HepG2 (cell line): Measurements from ENCODE around the gene GYS1. TPM values are rescaled to one million over a fixed set of nuclear protein-coding genes. Genes with fewer than 3 reads are reported as not detected.
A peak's percentile ranks its signal among the peaks of the same experiment; 100 is the strongest.

Experiments used
- CTCF ChIP-seq: sonication (generic); formaldehyde crosslinking; IDR thresholded peaks from 2 replicates; pipeline ENCODE4 v1.5.0; 2020; ENCODE audit warnings: mild to moderate bottlenecking, missing genetic modification reagents, moderate library complexity
- FOXO1 ChIP-seq: sonication (generic); formaldehyde crosslinking; IDR thresholded peaks from 2 replicates; pipeline ENCODE4 v1.4.0; 2020; ENCODE audit warnings: missing genetic modification reagents
- KDM2A ChIP-seq: sonication (generic); formaldehyde crosslinking; IDR thresholded peaks from 2 replicates; pipeline ENCODE4 v1.4.0; 2020; ENCODE audit warnings: low read depth, missing genetic modification reagents, borderline replicate concordance
- KLF12 ChIP-seq: sonication (generic); formaldehyde crosslinking; IDR thresholded peaks from 2 replicates; pipeline ENCODE4 v1.4.0; 2020; ENCODE audit warnings: missing genetic modification reagents, borderline replicate concordance
- SKIL ChIP-seq: sonication (generic); formaldehyde crosslinking; IDR thresholded peaks from 2 replicates; pipeline ENCODE4 v1.8.0; 2022; ENCODE audit warnings: missing genetic modification reagents, mild to moderate bottlenecking, moderate library complexity, borderline replicate concordance
- THAP11 ChIP-seq: IDR thresholded peaks from 2 replicates; pipeline ENCODE4 v1.6.1; 2016; ENCODE audit warnings: missing biosample characterization, missing genetic modification reagents
- XRCC5 ChIP-seq: fragments of 200-400 bp; formaldehyde crosslinking; optimal IDR thresholded peaks from 2 replicates; pipeline ENCODE3; 2017; ENCODE audit warnings: mild to moderate bottlenecking, low read length
- ZFX ChIP-seq: sonication (generic); formaldehyde crosslinking; IDR thresholded peaks from 2 replicates; pipeline ENCODE4 v1.4.0; 2020; ENCODE audit warnings: mild to moderate bottlenecking, low read depth, missing genetic modification reagents, moderate library complexity
- ZNF563 ChIP-seq: sonication (generic); formaldehyde crosslinking; IDR thresholded peaks from 2 replicates; pipeline ENCODE4 v1.8.0; 2022; ENCODE audit warnings: mild to moderate bottlenecking, moderate library complexity, missing genetic modification reagents
- ZNF580 ChIP-seq: IDR thresholded peaks from 2 replicates; pipeline ENCODE4 v1.6.1; 2016; ENCODE audit warnings: low read depth, borderline replicate concordance
- ZNF709 ChIP-seq: sonication (generic); formaldehyde crosslinking; IDR thresholded peaks from 2 replicates; pipeline ENCODE4 v1.5.0; 2020; ENCODE audit warnings: mild to moderate bottlenecking, missing genetic modification reagents
- ZNF766 ChIP-seq: sonication (generic); formaldehyde crosslinking; IDR thresholded peaks from 2 replicates; pipeline ENCODE4 v1.5.0; 2020; ENCODE audit warnings: missing genetic modification reagents, borderline replicate concordance
- polyA plus RNA-seq, 8 experiments: library from polyadenylated mRNA; depleted of rRNA in 3 of 8; stranded (reverse) in 7 of 8; unstranded in 1 of 8; fragments of >200 nt; fragmentation: Illumina TruSeq in 4 of 8; extraction: Trizol in 4 of 8; gene quantifications; 2 replicates each; pipeline versions ENCODE4 v1.2.1 to v1.2.3, GENCODE V29; 2011 to 2016; ENCODE audit warnings: low read depth in 4 of 8, missing spikeins in 1 of 8, mixed read lengths in 1 of 8; ENCODE audit not compliant: insufficient read depth in 1 of 8
- total RNA-seq, 5 experiments: library from RNA; depleted of rRNA; stranded (reverse); fragments of >200 nt; fragmentation: Illumina TruSeq; extraction: Trizol; gene quantifications; 2 replicates each; pipeline ENCODE4 v1.2.3, GENCODE V29; 2016; ENCODE audit warnings: low read depth in 1 of 5
- TF ChIP-seq, protein P1 (sequence below): IDR thresholded peaks from 2 replicates; pipeline ENCODE4 v1.6.1; 2016
- TF ChIP-seq, protein P2 (sequence below): IDR thresholded peaks from 2 replicates; pipeline ENCODE4 v1.6.1; 2016; ENCODE audit warnings: mild to moderate bottlenecking

Gene GYS1
- total and polyA plus RNA-seq, 2 of the 13 experiments (the other 11 are each of a cell fraction or from before 2014, with no cell fraction given), result 18.4 to 42.1 TPM

GRCh38 chr19:48934837-48935236 lies 58.3 kb downstream of the GYS1 start (continued):
- no peak for TF ChIP-seq SKIL (CRISPR knock-in tag)
- no peak for TF ChIP-seq ZNF766 (CRISPR knock-in tag)
- no peak for TF ChIP-seq KLF12 (CRISPR knock-in tag)
- no peak for TF ChIP-seq ZNF580 (CRISPR knock-in tag)
- peak; percentile 63; the same call in 1 of the 2 replicates for TF ChIP-seq ZFX (CRISPR knock-in tag)
- peak; percentile 38; the same call in 1 of the 2 replicates for TF ChIP-seq KDM2A
- TF ChIP-seq, protein P1, sequence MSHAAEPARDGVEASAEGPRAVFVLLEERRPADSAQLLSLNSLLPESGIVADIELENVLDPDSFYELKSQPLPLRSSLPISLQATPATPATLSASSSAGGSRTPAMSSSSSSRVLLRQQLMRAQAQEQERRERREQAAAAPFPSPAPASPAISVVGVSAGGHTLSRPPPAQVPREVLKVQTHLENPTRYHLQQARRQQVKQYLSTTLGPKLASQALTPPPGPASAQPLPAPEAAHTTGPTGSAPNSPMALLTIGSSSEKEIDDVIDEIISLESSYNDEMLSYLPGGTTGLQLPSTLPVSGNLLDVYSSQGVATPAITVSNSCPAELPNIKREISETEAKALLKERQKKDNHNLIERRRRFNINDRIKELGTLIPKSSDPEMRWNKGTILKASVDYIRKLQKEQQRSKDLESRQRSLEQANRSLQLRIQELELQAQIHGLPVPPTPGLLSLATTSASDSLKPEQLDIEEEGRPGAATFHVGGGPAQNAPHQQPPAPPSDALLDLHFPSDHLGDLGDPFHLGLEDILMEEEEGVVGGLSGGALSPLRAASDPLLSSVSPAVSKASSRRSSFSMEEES (CRISPR knock-in tag), result no peak
- peak; percentile 38; the same call in 1 of the 2 replicates for TF ChIP-seq ZNF563
- TF ChIP-seq, protein P2, sequence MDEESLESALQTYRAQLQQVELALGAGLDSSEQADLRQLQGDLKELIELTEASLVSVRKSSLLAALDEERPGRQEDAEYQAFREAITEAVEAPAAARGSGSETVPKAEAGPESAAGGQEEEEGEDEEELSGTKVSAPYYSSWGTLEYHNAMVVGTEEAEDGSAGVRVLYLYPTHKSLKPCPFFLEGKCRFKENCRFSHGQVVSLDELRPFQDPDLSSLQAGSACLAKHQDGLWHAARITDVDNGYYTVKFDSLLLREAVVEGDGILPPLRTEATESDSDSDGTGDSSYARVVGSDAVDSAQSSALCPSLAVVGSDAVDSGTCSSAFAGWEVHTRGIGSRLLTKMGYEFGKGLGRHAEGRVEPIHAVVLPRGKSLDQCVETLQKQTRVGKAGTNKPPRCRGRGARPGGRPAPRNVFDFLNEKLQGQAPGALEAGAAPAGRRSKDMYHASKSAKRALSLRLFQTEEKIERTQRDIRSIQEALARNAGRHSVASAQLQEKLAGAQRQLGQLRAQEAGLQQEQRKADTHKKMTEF (CRISPR knock-in tag), result no peak
- TF ChIP-seq CTCF (CRISPR knock-in tag), result peak; percentile 90
- peak; percentile 54 for TF ChIP-seq THAP11 (CRISPR knock-in tag)
- peak; percentile 48 for TF ChIP-seq XRCC5
- TF ChIP-seq FOXO1 (CRISPR knock-in tag), result no peak
- TF ChIP-seq ZNF709 (CRISPR knock-in tag), result 0 out of 2 replicates have a peak, but pooled peaks have one; percentile 25
- TF ChIP-seq, all 625 proteins: peak for 22
